Esophagus squamous epithelium (tissue), 4 donors: ENCODE results near the gene NTF4.
A peak's percentile ranks its signal among the peaks of the same experiment; 100 is the strongest.

Experiments used
- CTCF ChIP-seq, 6 experiments: fragments of 450-650 bp in 4 of 6; fragments of 200-600 bp in 2 of 6; sonication (generic) in 2 of 6; IDR thresholded peaks; one replicate each; pipeline ENCODE4 v1.5.1; 2016 to 2019; ENCODE audit warnings: antibody characterized with exemption in 6 of 6, mild to moderate bottlenecking in 4 of 6, moderate library complexity in 4 of 6
- POLR2A ChIP-seq, 4 donors: fragments of 450-650 bp; IDR thresholded peaks; one replicate each; pipeline ENCODE4 v1.6.1; 2017; ENCODE audit warnings: antibody characterized with exemption in 4 of 4, mild to moderate bottlenecking in 4 of 4, moderate library complexity in 3 of 4

GRCh38 chr19:49056101-49056901 is 8.3 kb downstream of the NTF4 start:
- peak in 5 of 6 experiments; percentile 17 to 49 (median 27) for TF ChIP-seq CTCF (IDR thresholded peaks at IDR 0.05)
- no peak for TF ChIP-seq POLR2A (IDR thresholded peaks at IDR 0.05)
